Medulla oblongata (tissue), 1 donor: ENCODE results near the gene MOV10L1.

ENCODE experiments used
- DNase-seq: peaks from one replicate; pipeline ENCODE4 v3.0.0-alpha.2; 2015; ENCODE audit errors: extremely low spot score

The MOV10L1 gene

GRCh38 chr22:50089682-50090411 is at the start of gene MOV10L1:
TSS of gene MOV10L1 (plus strand) at chr22:50090006. CDS start at chr22:50090089, 83 bp downstream.
- no peak for DNase-seq

- no peak for DNase-seq
Measured at GRCh38 chr22:50040717-50041116, 49.1 kb upstream of the MOV10L1 start.

GRCh38 chr22:50041361-50042065 is 48.3 kb upstream of the MOV10L1 start:
- no peak for DNase-seq

- DNase-seq = no peak
Measured at GRCh38 chr22:50044485-50045118, 45.2 kb upstream of the MOV10L1 start.

GRCh38 chr22:50045211-50046018 is 44.4 kb upstream of the MOV10L1 start:
- no peak for DNase-seq

- no peak for DNase-seq
Measured at GRCh38 chr22:50046019-50046415, 43.8 kb upstream of the MOV10L1 start.

GRCh38 chr22:50046481-50047245 is 43.1 kb upstream of the MOV10L1 start:
- no peak for DNase-seq

GRCh38 chr22:50047346-50047745 is 42.5 kb upstream of the MOV10L1 start:
- DNase-seq = no peak

- DNase-seq = no peak
Measured at GRCh38 chr22:50048061-50048765, 41.6 kb upstream of the MOV10L1 start.

GRCh38 chr22:50048836-50049235 is 41.0 kb upstream of the MOV10L1 start:
- no peak for DNase-seq

GRCh38 chr22:50049299-50050195 is 40.3 kb upstream of the MOV10L1 start:
- DNase-seq = no peak

GRCh38 chr22:50051930-50052329 is 37.9 kb upstream of the MOV10L1 start:
- no peak for DNase-seq

- no peak for DNase-seq
Measured at GRCh38 chr22:50053861-50054260, 35.9 kb upstream of the MOV10L1 start.

GRCh38 chr22:50056214-50056972 is 33.4 kb upstream of the MOV10L1 start:
- DNase-seq = no peak

- no peak for DNase-seq
Measured at GRCh38 chr22:50057278-50058060, 32.3 kb upstream of the MOV10L1 start.

- DNase-seq = no peak
Measured at GRCh38 chr22:50058061-50058905, 31.5 kb upstream of the MOV10L1 start, which contains the start of gene TTLL8. TSS of gene TTLL8 (minus strand) at chr22:50058298.
